Lower lobe of right lung (tissue), 2 donors: ENCODE measurements around the gene OSTF1. TPM values are rescaled to one million over a fixed set of nuclear protein-coding genes. Genes with fewer than 3 reads are reported as not detected.

ENCODE experiments used
- ATAC-seq, 2 donors: fragments of 200-7000 bp; cut with Tn5 transposase; one replicate each; pipeline ENCODE4 v1.9.1; 2020 to 2022; ENCODE audit warnings: mild to moderate bottlenecking in 2 of 2, moderate library complexity in 2 of 2
- DNase-seq: peaks from one replicate; pipeline ENCODE4 v3.0.0-alpha.2; 2020
- H3K27ac ChIP-seq: fragments of 200-600 bp; one replicate; pipeline ENCODE4 v1.8.0; 2022
- H3K27me3 ChIP-seq: fragments of 200-600 bp; one replicate; pipeline ENCODE4 v1.8.0; 2022; ENCODE audit warnings: low read depth
- H3K36me3 ChIP-seq: fragments of 200-600 bp; one replicate; pipeline ENCODE4 v1.8.0; 2022; ENCODE audit warnings: mild to moderate bottlenecking
- H3K4me1 ChIP-seq: fragments of 200-600 bp; one replicate; pipeline ENCODE4 v1.8.0; 2022
- H3K4me3 ChIP-seq: fragments of 200-600 bp; one replicate; pipeline ENCODE4 v1.8.0; 2022; ENCODE audit warnings: mild to moderate bottlenecking
- H3K9me3 ChIP-seq: fragments of 200-600 bp; one replicate; pipeline ENCODE4 v1.8.0; 2022
- intact Hi-C: fragments of 100-400 bp; cut with DNase I; formaldehyde crosslinking; loops from one replicate; pipeline ENCODE4 v1.11.0; 2022
- total RNA-seq: library from RNA; stranded (reverse); fragmentation: NEBNext Ultra II Directional; extraction: Animal tissue kit (Norgen Biotek cat#: 25700); gene quantifications from one replicate; pipeline ENCODE4 v1.2.1, GENCODE V29; 2021
- TF ChIP-seq, protein P1 (sequence below): fragments of 200-600 bp; IDR thresholded peaks from one replicate; pipeline ENCODE4 v1.8.0; 2022; ENCODE audit warnings: antibody characterized with exemption, mild to moderate bottlenecking
- donor health status: DM: no; HTN: yes; CAD: no; lungs with severe emphysema.

Gene OSTF1
- total RNA-seq, 1 donor from 2014 or later = 91.2 TPM

DNA sequence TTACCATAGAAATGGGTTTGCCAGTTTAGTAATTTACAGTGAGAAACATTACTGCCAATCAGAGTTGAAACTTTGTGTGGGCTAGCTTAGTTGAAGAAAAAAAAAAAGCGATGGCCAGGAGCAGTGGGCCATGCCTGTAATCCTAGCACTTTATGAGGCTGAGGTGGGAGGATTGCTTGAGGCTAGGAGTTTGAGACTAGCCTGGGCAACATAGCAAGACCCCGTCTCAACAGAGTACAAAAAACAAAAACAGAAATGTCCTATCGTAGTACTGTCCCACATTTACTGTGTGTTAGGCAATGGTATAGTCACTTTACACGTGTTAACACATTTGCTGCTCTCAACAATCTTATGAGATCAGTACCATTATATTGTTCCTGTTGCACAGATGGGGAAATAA is 2.3 kb downstream of the OSTF1 start:
- no peak for DNase-seq
- intact Hi-C loops = no loop called here
- ATAC-seq = no peak
- Histone ChIP-seq H3K36me3 (no peaks in the 10 kb centered on the region), H3K4me3 (peak overlapping the region; percentile 17), H3K4me1 (peaks cover 75% of the 10 kb centered on the region), H3K9me3 (no peaks in the 10 kb centered on the region), H3K27me3 (no peaks in the 10 kb centered on the region), H3K27ac (no peak overlapping the region)
- TF ChIP-seq, protein P1, sequence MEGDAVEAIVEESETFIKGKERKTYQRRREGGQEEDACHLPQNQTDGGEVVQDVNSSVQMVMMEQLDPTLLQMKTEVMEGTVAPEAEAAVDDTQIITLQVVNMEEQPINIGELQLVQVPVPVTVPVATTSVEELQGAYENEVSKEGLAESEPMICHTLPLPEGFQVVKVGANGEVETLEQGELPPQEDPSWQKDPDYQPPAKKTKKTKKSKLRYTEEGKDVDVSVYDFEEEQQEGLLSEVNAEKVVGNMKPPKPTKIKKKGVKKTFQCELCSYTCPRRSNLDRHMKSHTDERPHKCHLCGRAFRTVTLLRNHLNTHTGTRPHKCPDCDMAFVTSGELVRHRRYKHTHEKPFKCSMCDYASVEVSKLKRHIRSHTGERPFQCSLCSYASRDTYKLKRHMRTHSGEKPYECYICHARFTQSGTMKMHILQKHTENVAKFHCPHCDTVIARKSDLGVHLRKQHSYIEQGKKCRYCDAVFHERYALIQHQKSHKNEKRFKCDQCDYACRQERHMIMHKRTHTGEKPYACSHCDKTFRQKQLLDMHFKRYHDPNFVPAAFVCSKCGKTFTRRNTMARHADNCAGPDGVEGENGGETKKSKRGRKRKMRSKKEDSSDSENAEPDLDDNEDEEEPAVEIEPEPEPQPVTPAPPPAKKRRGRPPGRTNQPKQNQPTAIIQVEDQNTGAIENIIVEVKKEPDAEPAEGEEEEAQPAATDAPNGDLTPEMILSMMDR = no peak

DNA sequence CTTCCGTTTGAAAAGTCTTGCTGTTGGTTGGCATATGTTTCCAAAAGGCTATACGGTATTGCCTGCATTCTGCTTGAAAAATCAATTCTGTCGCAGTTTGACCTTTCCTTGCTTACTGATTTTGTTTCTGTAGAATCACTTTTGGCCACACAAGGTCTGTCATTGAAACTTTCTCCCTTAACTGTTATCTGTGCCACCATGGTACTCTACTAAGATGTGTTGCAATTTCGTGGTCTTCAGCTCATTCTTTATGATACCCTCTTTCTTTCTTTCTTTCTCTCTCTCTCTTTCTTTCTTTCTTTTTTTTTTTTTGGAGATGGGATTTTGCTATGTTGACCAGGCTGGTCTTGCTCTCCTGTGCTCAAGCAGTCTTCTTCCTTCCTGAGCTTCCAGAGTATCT is 4.5 kb downstream of the OSTF1 start:
- Histone ChIP-seq H3K36me3 (no peaks in the 10 kb centered on the region), H3K4me3 (no peak overlapping the region), H3K9me3 (no peaks in the 10 kb centered on the region), H3K27me3 (no peaks in the 10 kb centered on the region), H3K4me1 (peaks cover 77% of the 10 kb centered on the region), H3K27ac (no peak overlapping the region)
- DNase-seq (no peak), ATAC-seq (no peak)
- intact Hi-C loops = no loop called here
- TF ChIP-seq, protein P1 = no peak

DNA sequence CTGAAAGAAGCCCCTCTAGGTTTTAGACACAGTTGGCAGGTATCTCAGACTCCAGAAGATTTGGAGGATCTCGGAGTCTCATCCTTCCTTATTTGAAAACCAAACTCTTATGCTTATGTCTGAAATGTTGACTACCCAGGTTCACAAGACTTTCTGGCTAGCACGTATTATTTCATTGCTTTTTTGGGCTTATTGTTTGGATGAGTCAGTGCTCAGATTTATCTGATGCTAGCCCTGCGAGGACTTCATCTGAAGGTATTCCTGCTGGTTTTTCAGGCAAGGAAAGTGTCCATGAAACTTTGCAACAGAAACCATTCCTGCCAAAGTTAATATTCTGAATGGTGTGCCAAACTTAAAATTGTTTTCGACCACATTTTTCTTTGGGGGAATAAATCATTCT is 8.5 kb downstream of the OSTF1 start:
- ATAC-seq (no peak), DNase-seq (no peak)
- peaks cover 66% of the 10 kb centered on the region for H3K4me1 ChIP-seq
- H3K27ac ChIP-seq = no peak overlapping the region
- TF ChIP-seq, protein P1 = no peak
- intact Hi-C loops = no loop called here
- H3K4me3 ChIP-seq = no peak overlapping the region
- H3K27me3 ChIP-seq = no peaks in the 10 kb centered on the region
- no peaks in the 10 kb centered on the region for H3K9me3 ChIP-seq
- H3K36me3 ChIP-seq = no peaks in the 10 kb centered on the region

DNA sequence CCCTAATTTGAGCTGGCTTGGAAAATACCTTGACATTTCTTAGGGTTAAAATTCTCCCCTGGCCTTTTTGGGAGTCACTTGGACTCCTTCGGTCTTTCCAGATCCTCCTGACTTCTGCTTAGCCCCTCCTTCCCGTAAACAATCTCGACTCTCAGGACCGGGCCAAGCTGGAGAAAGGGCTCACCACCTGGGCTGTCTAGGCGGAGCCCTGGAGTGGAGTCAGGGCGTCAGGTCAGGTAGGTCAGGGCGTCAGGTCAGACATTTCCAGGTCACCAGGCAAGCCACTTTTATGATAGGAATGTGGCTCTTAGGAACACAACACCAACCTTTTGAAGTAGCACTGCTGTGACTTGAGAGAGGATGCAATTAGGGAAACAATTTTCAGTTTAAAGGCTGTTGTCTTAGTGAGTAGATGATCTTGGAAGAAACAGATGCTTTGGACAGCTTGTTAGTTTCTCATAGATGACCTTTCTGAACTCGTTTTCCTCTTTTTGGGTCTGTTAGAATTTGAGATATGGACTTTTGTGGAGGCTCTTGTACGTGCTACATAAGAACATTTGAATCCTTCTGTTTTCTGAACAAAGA is 12.8 kb downstream of the OSTF1 start:
- Histone ChIP-seq H3K27me3 (no peaks in the 10 kb centered on the region), H3K4me1 (peaks cover 42% of the 10 kb centered on the region), H3K36me3 (no peaks in the 10 kb centered on the region), H3K9me3 (no peaks in the 10 kb centered on the region), H3K4me3 (no peak overlapping the region), H3K27ac (peak overlapping the region; percentile 32)
- TF ChIP-seq, protein P1 = no peak
- intact Hi-C loops = no loop called here
- DNase-seq (peak; percentile 61), ATAC-seq (peak; percentile 84 to 86)

DNA sequence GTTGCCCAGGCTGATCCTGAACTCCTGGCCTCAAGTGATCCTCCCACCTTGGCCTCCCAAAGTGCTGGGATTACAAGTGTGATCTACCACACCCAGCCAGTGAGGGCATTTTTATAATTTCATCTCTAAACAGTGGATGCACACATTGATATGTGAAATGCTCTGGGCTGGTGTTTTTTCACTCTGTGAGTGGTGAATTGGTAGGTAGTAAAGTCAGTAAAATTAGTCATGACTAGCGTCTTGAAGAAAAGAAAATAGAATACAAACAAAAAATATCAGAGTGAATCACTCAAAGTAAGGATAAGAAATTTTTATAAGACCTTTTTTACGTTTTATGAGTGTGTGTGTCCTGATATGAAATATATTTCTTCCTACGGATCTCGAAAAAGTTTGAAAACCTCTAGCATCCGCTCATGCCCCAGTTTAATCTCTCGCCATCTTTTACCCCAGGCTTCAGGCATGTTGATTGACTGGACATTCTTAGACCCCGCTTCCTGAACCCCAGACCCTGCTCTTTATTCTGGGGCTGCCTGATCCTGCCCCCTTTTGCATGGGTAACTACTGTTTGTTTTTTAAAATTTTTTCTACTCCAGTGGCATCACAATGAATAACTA is 14.0 kb downstream of the OSTF1 start:
- Histone ChIP-seq H3K4me1 (peaks cover 35% of the 10 kb centered on the region), H3K36me3 (no peaks in the 10 kb centered on the region), H3K27me3 (no peaks in the 10 kb centered on the region), H3K4me3 (no peak overlapping the region), H3K27ac (no peak overlapping the region), H3K9me3 (no peaks in the 10 kb centered on the region)
- TF ChIP-seq, protein P1 = no peak
- intact Hi-C loops = no loop called here
- ATAC-seq (no peak), DNase-seq (no peak)
